NCI-H2171 (cell line): ENCODE data around the gene GMEB1.
A peak's percentile ranks its signal among the peaks of the same experiment; 100 is the strongest.
"Not testable (repeated sequence)": the region's sequence is repeated elsewhere in the genome, so short reads cannot be mapped to it uniquely, and the experiment has no call there.

ENCODE experiments used
- DNase-seq: peaks from one replicate; lab custom pipeline; 2025; lab: John Stamatoyannopoulos, UW

Gene GMEB1

GRCh38 chr1:28668191-28668955, at the start of gene GMEB1:
Gene GMEB1 (plus strand): TSS chr1:28668784. CDS start chr1:28683613, 14,829 bp downstream.
- peak; percentile 93 for DNase-seq

GRCh38 chr1:28631713-28632112, 36.9 kb upstream of the GMEB1 start:
- DNase-seq: no peak

GRCh38 chr1:28632560-28632959, 36.0 kb upstream of the GMEB1 start:
- no peak for DNase-seq

DNA sequence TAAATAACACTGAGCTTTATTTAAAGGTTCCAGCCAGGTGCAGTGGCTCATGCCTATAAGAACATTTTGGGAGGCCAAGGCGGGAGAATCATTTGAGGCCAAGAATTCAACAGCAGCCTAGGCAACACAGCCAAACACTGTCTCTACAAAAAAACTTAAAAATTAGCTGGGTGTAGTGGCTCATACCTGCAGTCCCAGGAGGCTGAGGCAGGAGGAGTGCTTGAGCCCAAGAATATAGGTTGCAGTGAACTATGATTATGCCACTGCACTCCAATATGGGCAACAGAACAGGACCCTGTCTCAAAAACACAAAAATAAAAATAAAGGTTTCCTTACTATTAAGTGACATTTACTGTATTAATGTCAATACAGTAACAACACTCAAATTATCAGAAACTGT, 27.8 kb upstream of the GMEB1 start:
- no peak for DNase-seq

GRCh38 chr1:28642056-28642846, 26.3 kb upstream of the GMEB1 start:
- no peak for DNase-seq

GRCh38 chr1:28642847-28643635, 25.5 kb upstream of the GMEB1 start, which contains the start of gene TAF12:
Gene TAF12 (minus strand): TSS chr1:28643067. CDS start chr1:28622081, 20,986 bp downstream.
- peak; percentile 92 for DNase-seq

DNA sequence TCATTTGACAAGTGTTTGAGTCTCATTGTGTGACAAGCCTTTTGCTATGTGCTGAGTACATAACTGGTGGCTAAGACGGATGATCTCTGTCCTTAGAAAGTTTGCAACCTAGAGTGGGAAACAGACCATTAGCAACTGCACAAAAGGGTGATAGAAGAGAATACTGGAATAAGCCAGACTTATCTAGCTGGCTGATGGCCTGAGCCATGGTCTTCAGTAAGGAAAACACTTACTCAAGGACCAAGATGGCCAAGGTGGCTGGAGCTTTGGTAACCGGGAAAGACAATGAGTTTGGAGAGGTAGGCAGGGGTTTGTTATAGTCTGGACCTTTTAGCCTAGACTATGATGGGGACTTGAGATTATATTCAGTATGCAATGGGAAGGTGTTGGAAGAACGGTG, 24.1 kb upstream of the GMEB1 start:
- no peak for DNase-seq

- DNase-seq: not testable (repeated sequence)
These were observed 23.2 kb upstream of the GMEB1 start for GRCh38 chr1:28645406-28645805.

- no peak for DNase-seq
These were observed 22.5 kb upstream of the GMEB1 start for GRCh38 chr1:28646040-28646439.

DNA sequence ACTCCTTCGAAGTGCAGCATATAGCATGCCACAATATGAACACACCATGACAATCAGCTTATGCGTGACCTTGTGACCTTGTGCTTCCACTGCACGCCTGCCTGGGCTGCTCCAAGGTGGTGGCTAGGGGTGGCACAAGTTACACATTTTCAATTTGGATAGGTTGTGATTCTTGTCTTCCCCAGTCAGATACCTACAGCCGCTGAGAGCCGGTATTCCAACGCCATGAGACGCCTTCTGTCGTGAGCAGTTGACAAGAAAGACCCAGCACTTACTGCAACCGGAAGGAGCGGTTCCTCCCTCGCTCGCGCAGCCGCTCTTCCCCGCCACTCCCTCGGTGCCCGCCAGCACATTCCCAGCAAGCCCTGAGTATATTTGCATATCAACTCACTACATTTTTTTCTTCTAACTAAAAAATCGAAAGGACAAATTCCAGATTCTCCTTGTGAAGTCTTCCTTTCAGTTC, 20.5 kb upstream of the GMEB1 start:
- DNase-seq: peak; percentile 84

DNA sequence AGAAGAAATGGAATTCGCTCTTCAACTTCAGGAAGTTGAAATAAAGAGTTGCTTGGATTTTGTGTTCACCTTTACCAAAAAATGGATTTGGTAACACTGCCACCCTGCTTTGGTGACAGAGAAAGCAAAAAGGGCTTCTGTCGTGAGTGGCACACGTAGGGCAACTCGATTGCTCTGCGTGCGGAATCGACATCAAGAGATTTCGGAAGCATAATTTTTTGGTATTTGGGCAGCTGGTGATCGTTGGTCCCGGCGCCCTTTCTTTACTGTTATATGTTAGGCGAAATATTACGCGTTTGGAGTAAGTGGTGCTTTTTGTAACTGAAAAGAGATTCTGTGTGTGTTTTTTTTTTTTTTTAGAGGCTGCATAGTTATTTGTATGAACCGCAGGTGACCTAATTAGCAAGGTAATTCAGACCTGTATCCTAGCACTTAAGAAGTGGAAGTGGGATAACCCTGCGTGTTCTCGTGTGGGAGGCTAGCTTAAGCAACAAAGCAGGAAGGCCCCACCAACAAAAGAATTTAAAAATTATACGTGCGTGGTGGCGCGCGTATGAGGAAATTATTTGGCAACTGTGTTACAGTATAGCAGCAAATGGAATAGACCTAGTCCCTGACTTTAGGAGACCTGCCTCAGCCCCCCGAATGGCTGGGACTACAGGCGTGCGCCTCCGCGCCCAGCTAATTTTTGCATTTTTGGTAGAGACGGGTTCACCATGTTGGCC, 19.9 kb upstream of the GMEB1 start, which contains the start of gene RNU11:
RNU11 (plus strand) TSS at position 127 of the 725 bp plus-strand sequence.
- peak; percentile 95 for DNase-seq

- DNase-seq: not testable (repeated sequence)
These were observed 15.5 kb upstream of the GMEB1 start for GRCh38 chr1:28653063-28653462.

DNA sequence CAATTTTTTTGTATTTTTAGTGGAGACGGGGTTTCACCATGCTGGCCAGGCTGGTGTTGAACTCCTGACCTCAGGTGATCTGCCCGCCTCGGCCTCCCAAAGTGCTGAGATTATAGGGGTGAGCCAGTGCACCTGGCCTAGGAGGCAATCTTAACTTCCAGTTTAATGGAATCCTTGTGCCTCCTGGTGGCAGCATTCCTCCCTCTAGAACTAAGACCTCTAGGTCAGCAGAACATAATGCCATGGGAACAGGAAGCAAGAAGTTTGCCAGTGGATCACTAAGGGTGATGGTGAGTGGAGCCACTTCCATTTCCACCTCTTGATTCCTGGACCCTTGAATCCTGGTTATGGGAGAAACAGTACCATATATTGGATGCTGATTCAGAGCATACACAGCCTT, 14.7 kb upstream of the GMEB1 start:
- not testable (repeated sequence) for DNase-seq

- DNase-seq: not testable (repeated sequence)
These were observed 12.9 kb upstream of the GMEB1 start for GRCh38 chr1:28655448-28656311.

DNA sequence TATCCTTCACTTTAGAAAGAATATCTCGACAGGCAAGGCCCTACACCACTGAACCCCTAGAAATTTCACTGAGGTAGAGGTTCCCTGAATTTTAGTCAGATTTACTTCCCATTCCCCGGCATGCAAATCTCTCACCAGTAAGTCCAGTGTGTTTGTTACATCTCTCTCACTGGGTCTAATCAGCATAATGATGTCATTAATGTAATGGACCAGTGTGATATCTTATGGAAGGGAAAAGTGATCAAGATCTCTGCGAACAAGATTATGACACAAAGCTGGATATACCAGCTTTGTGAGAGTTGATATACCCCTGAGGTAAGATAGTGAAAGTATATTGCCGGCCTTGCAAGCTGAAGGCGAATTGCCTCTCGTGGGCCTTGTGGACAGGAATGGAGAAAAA, 12.2 kb upstream of the GMEB1 start:
- no peak for DNase-seq

- DNase-seq: peak; percentile 80
These were observed 4.6 kb upstream of the GMEB1 start for GRCh38 chr1:28663871-28664470.

DNA sequence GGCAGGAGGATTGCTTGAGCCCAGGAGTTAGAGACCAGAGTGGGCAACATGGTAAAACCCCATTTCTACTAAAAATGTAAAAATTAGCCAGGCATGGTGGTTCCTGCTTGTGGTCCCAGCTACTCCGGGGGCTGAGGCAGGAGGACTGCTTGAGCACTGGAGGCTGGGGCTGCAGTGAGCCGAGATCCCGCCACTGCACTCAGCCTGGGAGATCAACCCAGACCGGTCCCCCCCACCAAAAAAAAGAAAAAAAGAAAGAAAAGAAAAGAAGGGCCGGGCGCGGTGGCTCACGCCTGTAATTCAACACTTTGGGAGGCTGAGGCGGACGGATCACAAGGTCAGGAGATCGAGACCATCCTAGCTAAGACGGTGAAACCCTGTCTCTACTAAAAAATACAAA, 1.8 kb upstream of the GMEB1 start:
- no peak for DNase-seq

- peak; percentile 29 for DNase-seq
These were observed 556 bp downstream of the GMEB1 start for GRCh38 chr1:28668956-28669723.

- no peak for DNase-seq
These were observed 2.7 kb downstream of the GMEB1 start for GRCh38 chr1:28671254-28671780.
